AG09319 (cell line): ENCODE data around the gene TUB.

Experiments used
- DNase-seq: peaks from one replicate; pipeline ENCODE4 v3.0.0-alpha.2; 2010; ENCODE audit warnings: low read depth; ENCODE audit errors: extremely low read depth
- CTCF ChIP-seq: IDR thresholded peaks from 2 replicates; pipeline ENCODE4 v1.5.1; 2011; ENCODE audit warnings: low read depth, mild to moderate bottlenecking, inconsistent platforms, low read length, moderate library complexity

TUB gene

GRCh38 chr11:8034106-8034585, 46.9 kb upstream of the TUB start:
- no peak for DNase-seq

GRCh38 chr11:8034604-8035190, 46.3 kb upstream of the TUB start:
- no peak for DNase-seq
- TF ChIP-seq CTCF: no peak

More at GRCh38 chr11:8034106-8034585, 46.9 kb upstream of the TUB start:
- no peak for TF ChIP-seq CTCF

GRCh38 chr11:8035200-8035855, 45.7 kb upstream of the TUB start:
- no peak for TF ChIP-seq CTCF
- DNase-seq: no peak

GRCh38 chr11:8036002-8036802, 44.8 kb upstream of the TUB start:
- TF ChIP-seq CTCF: no peak
- DNase-seq: no peak

- no peak for DNase-seq
- TF ChIP-seq CTCF: no peak
Observed at GRCh38 chr11:8036986-8037385, 44.0 kb upstream of the TUB start.

GRCh38 chr11:8038393-8038792, 42.6 kb upstream of the TUB start:
- no peak for TF ChIP-seq CTCF
- DNase-seq: no peak
